NT2/D1 (cell line): ENCODE data around the gene HORMAD2.

Source experiments
- SUZ12 ChIP-seq: IDR thresholded peaks from 2 replicates; pipeline ENCODE4 v1.6.1; 2011; ENCODE audit not compliant: insufficient read length, insufficient read depth; ENCODE audit errors: extremely low read depth
- YY1 ChIP-seq: IDR thresholded peaks from 2 replicates; pipeline ENCODE4 v1.6.1; 2011; ENCODE audit not compliant: insufficient read length, insufficient read depth
- ZNF274 ChIP-seq: IDR thresholded peaks from 2 replicates; pipeline ENCODE4 v1.6.1; 2011; ENCODE audit warnings: mild to moderate bottlenecking, low read depth, low read length

GRCh38 chr22:30171008-30171407 lies 90.7 kb downstream of the HORMAD2 start:
- TF ChIP-seq ZNF274 (no peak), YY1 (no peak), SUZ12 (no peak)
